B cell (primary cell): ENCODE data around the gene LDLRAD2. TPM values are rescaled to one million over a fixed set of nuclear protein-coding genes. Genes with fewer than 3 reads are reported as not detected.

ENCODE experiments used
- ATAC-seq: fragments of 200-7000 bp; cut with Tn5 transposase; one replicate; pipeline ENCODE4 v1.10.0; 2021; ENCODE audit warnings: low read depth, mild to moderate bottlenecking, moderate number of reproducible peaks, moderate library complexity
- CTCF ChIA-PET: fragments of 350-600 bp; sonication (Branson Sonifier 250); formaldehyde crosslinking; loops from one replicate; lab custom pipeline; 2021; ENCODE audit warnings: antibody characterized with exemption, inconsistent platforms; lab: Charles Lee
- POLR2A ChIA-PET: fragments of 350-600 bp; sonication (Branson Sonifier 250); formaldehyde crosslinking; loops from one replicate; lab custom pipeline; 2021; ENCODE audit warnings: antibody characterized with exemption; lab: Charles Lee
- DNase-seq: peaks from one replicate; pipeline ENCODE4 v3.0.0; 2013
- H2AFZ ChIP-seq: 2 replicates; pipeline ENCODE4 v1.6.1; 2012; ENCODE audit warnings: mild to moderate bottlenecking, low read depth, low read length; ENCODE audit not compliant: insufficient read depth, poor library complexity, severe bottlenecking
- H3K27ac ChIP-seq, 2 donors: 1 replicate in 1 of 2; 2 replicates in 1 of 2; pipeline ENCODE4 v1.5.1; 2012 to 2013; ENCODE audit warnings: low read length in 2 of 2, mild to moderate bottlenecking in 2 of 2, moderate library complexity in 1 of 2
- H3K27me3 ChIP-seq, 4 experiments: fragments of 200-600 bp in 1 of 4; sonication (generic) in 1 of 4; replicated peaks in 1 of 4; 1 replicate in 2 of 4; 2 replicates in 2 of 4; pipeline versions ENCODE4 v1.6.1 to v1.7.0; 2013 to 2016; ENCODE audit warnings: low read length in 3 of 4, mild to moderate bottlenecking in 2 of 4, mixed read lengths in 1 of 4, moderate library complexity in 1 of 4; ENCODE audit not compliant: insufficient read depth in 4 of 4, control insufficient read depth in 3 of 4; ENCODE audit errors: control extremely low read depth in 1 of 4
- H3K36me3 ChIP-seq, 2 experiments: replicated peaks in 1 of 2; 1 replicate in 1 of 2; 2 replicates in 1 of 2; pipeline versions ENCODE4 v1.6.1 to v1.7.1; 2013; ENCODE audit warnings: low read length in 1 of 2; ENCODE audit not compliant: insufficient read depth in 2 of 2, control insufficient read depth in 1 of 2; ENCODE audit errors: control extremely low read depth in 1 of 2, extremely low read depth in 1 of 2
- H3K4me1 ChIP-seq, 2 donors: fragments of 200-600 bp in 1 of 2; sonication (generic) in 1 of 2; 1 replicate in 1 of 2; 2 replicates in 1 of 2; pipeline versions ENCODE4 v1.5.1 to v1.6.1; 2013 to 2017; ENCODE audit warnings: low read length in 2 of 2; ENCODE audit not compliant: control insufficient read depth in 2 of 2, insufficient read depth in 2 of 2
- H3K4me2 ChIP-seq: replicated peaks from 2 replicates; pipeline ENCODE3; 2012; ENCODE audit warnings: mild to moderate bottlenecking, low read depth, low read length; ENCODE audit not compliant: poor library complexity, severe bottlenecking
- H3K4me3 ChIP-seq, 5 experiments: fragments of 200-600 bp in 1 of 5; sonication (generic) in 1 of 5; 1 replicate in 3 of 5; 2 replicates in 2 of 5; pipeline versions ENCODE4 v1.5.1 to v1.7.0; 2011 to 2016; ENCODE audit warnings: low read length in 4 of 5, mild to moderate bottlenecking in 4 of 5, low read depth in 2 of 5, control low read depth in 1 of 5, moderate library complexity in 1 of 5; ENCODE audit not compliant: insufficient read depth in 1 of 5; ENCODE audit errors: control extremely low read depth in 1 of 5, extremely low read depth in 1 of 5
- H3K79me2 ChIP-seq: fragments of 200-600 bp; sonication (generic); one replicate; pipeline ENCODE4 v1.6.0; 2016; ENCODE audit warnings: low read length; ENCODE audit not compliant: control insufficient read depth, insufficient read depth
- H3K9ac ChIP-seq: fragments of 200-600 bp; sonication (generic); 2 replicates; pipeline ENCODE4 v1.6.1; 2017; ENCODE audit warnings: mild to moderate bottlenecking, low read length, moderate library complexity
- H3K9me3 ChIP-seq, 3 donors: one replicate each; pipeline versions ENCODE4 v1.6.1 to v1.7.1; 2013; ENCODE audit warnings: low read length in 2 of 3; ENCODE audit not compliant: control insufficient read depth in 2 of 3, insufficient read depth in 1 of 3; ENCODE audit errors: control extremely low read depth in 1 of 3
- H4K20me1 ChIP-seq: 2 replicates; pipeline ENCODE4 v1.6.0; 2012; ENCODE audit warnings: mild to moderate bottlenecking, low read length; ENCODE audit not compliant: insufficient read depth, control insufficient read depth, poor library complexity, severe bottlenecking
- H3K27ac Mint-ChIP-seq: one replicate; pipeline ENCODE4 v1.8.0; 2021; ENCODE audit warnings: mixed read lengths
- H3K27me3 Mint-ChIP-seq: one replicate; pipeline ENCODE4 v1.8.0; 2021; ENCODE audit warnings: mixed read lengths
- H3K4me1 Mint-ChIP-seq: one replicate; pipeline ENCODE4 v1.8.0; 2021; ENCODE audit warnings: mixed read lengths
- H3K4me3 Mint-ChIP-seq: one replicate; pipeline ENCODE4 v1.8.0; 2021; ENCODE audit warnings: mixed read lengths
- H3K9me3 Mint-ChIP-seq: one replicate; pipeline ENCODE4 v1.8.0; 2022; ENCODE audit warnings: mixed read lengths; ENCODE audit not compliant: insufficient read depth
- EZH2 ChIP-seq: IDR thresholded peaks from 2 replicates; pipeline ENCODE4 v1.6.1; 2012; ENCODE audit warnings: borderline replicate concordance, low read depth, mild to moderate bottlenecking, moderate library complexity, low read length; ENCODE audit not compliant: insufficient read depth, poor library complexity, severe bottlenecking
- WGBS: methylation state at CpG from one replicate; pipeline ENCODE4 v1.1.5; 2013; ENCODE audit warnings: missing lambda C conversion rate; ENCODE audit not compliant: insufficient coverage; 5-methylcytosine and 5-hydroxymethylcytosine counted together
- intact Hi-C: fragments of 100-400 bp; cut with micrococcal nuclease; formaldehyde crosslinking; loops from one replicate; pipeline ENCODE4 v1.10.0; 2022
- polyA plus RNA-seq: library from polyadenylated mRNA; depleted of rRNA; stranded (reverse); fragments of >200 nt; gene quantifications from 2 replicates; pipeline ENCODE4 v1.2.3, GENCODE V29; 2012
- total RNA-seq, 2 donors: library from RNA; stranded (reverse); fragments of 120-200 nt in 1 of 2; gene quantifications; 1 replicate in 1 of 2; 2 replicates in 1 of 2; pipeline versions ENCODE4 v1.2.3 to v1.2.4, GENCODE V29; 2013 to 2022
- TF ChIP-seq, protein P1 (sequence below): fragments of 200-600 bp; IDR thresholded peaks from one replicate; pipeline ENCODE4 v1.8.0; 2022; ENCODE audit warnings: antibody characterized with exemption, mild to moderate bottlenecking

The LDLRAD2 gene
- total and polyA plus RNA-seq, 2 donors (not counting 1 experiment from before 2014, with no cell fraction given) = 0.47 to 3.0 TPM

DNA sequence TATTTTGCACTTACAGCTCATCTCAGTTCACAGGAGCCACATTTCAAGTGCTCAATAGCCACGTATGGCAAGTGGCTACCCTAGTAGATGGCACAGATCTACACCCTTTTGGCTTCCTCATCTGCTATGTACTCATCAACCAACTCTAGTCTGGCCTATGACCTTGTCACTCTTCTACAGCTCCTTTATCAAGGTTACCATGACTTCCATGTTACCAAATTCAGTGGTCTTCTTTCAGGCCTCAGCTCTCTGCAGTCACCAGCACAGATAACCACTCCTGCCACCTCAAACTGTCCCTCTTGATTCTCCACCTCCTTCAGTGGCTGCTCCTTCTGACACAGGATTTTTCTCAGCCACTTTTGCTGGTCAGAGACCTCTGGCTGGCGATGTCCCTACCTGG is 17.4 kb upstream of the LDLRAD2 start:
- H3K27ac Mint-ChIP-seq = no peak overlapping the region
- Histone ChIP-seq H2AFZ (no peak overlapping the region), H4K20me1 (no peaks in the 10 kb centered on the region), H3K9me3 (peaks cover 1 to 12% (median 8%) of the 10 kb centered on the region in 3 donors), H3K9ac (no peak overlapping the region), H3K36me3 (no peaks in the 10 kb centered on the region), H3K27me3 (no peaks in the 10 kb centered on the region), H3K4me1 (peaks cover 0 to 5% of the 10 kb centered on the region in 2 donors), H3K79me2 (no peaks in the 10 kb centered on the region), H3K4me3 (no peak overlapping the region), H3K27ac (no peak overlapping the region), H3K4me2 (no peak overlapping the region)
- H3K9me3 Mint-ChIP-seq = peaks cover 9% of the 10 kb centered on the region
- 89% methylated on average over 2 of the region's 2 CpGs for WGBS
- TF ChIP-seq EZH2 = no peak
- TF ChIP-seq, protein P1, sequence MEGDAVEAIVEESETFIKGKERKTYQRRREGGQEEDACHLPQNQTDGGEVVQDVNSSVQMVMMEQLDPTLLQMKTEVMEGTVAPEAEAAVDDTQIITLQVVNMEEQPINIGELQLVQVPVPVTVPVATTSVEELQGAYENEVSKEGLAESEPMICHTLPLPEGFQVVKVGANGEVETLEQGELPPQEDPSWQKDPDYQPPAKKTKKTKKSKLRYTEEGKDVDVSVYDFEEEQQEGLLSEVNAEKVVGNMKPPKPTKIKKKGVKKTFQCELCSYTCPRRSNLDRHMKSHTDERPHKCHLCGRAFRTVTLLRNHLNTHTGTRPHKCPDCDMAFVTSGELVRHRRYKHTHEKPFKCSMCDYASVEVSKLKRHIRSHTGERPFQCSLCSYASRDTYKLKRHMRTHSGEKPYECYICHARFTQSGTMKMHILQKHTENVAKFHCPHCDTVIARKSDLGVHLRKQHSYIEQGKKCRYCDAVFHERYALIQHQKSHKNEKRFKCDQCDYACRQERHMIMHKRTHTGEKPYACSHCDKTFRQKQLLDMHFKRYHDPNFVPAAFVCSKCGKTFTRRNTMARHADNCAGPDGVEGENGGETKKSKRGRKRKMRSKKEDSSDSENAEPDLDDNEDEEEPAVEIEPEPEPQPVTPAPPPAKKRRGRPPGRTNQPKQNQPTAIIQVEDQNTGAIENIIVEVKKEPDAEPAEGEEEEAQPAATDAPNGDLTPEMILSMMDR = no peak
- DNase-seq = no peak
- ChIA-PET POLR2A (no interaction called here), CTCF (interaction anchor here (1.4 kb wide), 1 partner anchor 13 kb away, joined by 4 read pairs; no protein-coding TSS in a partner anchor)
- H3K4me1 Mint-ChIP-seq = peaks cover 6% of the 10 kb centered on the region
- ATAC-seq = no peak
- no peak overlapping the region for H3K4me3 Mint-ChIP-seq
- no peaks in the 10 kb centered on the region for H3K27me3 Mint-ChIP-seq
- intact Hi-C loops = no loop called here

DNA sequence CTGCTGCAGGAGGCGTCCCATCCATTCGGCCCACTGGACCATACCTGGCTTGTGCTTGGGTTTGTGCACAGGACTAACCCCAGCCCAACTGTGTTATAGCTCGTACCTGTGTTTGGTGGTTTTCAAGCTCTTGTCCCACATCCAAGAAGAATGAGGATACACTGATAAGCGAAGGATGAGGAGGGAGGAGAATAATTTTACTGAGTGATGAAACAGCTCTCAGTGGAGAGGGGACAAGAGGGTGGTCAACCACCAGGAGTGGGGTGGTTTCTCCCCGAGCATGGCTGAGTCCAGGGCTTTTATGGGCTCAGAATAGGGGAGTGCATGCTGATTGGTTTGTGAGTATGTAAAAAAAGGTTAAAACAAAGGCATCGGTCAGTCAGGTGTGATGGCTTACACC is 17.0 kb upstream of the LDLRAD2 start:
- H3K27ac Mint-ChIP-seq = no peak overlapping the region
- no peaks in the 10 kb centered on the region for H4K20me1 ChIP-seq
- 93% methylated on average over 6 of the region's 6 CpGs for WGBS
- H3K27me3 Mint-ChIP-seq = no peaks in the 10 kb centered on the region
- H3K9me3 ChIP-seq = peaks cover 1 to 12% (median 8%) of the 10 kb centered on the region in 3 donors
- no peaks in the 10 kb centered on the region for H3K79me2 ChIP-seq
- H3K4me1 Mint-ChIP-seq = peaks cover 6% of the 10 kb centered on the region
- H3K27me3 ChIP-seq = no peaks in the 10 kb centered on the region
- H3K9ac ChIP-seq = no peak overlapping the region
- no peak for TF ChIP-seq EZH2
- TF ChIP-seq, protein P1 = no peak
- no peak for ATAC-seq
- H3K4me2 ChIP-seq = no peak overlapping the region
- no peak overlapping the region for H3K4me3 Mint-ChIP-seq
- H3K27ac ChIP-seq = no peak overlapping the region
- intact Hi-C loops = no loop called here
- peaks cover 0 to 5% of the 10 kb centered on the region in 2 donors for H3K4me1 ChIP-seq
- no peak overlapping the region for H2AFZ ChIP-seq
- H3K4me3 ChIP-seq = no peak overlapping the region
- H3K36me3 ChIP-seq = no peaks in the 10 kb centered on the region
- no peak for DNase-seq
- POLR2A ChIA-PET = no interaction called here
- CTCF ChIA-PET = interaction anchor here (1.4 kb wide), 1 partner anchor 13 kb away, joined by 4 read pairs; no protein-coding TSS in a partner anchor
- peaks cover 9% of the 10 kb centered on the region for H3K9me3 Mint-ChIP-seq
